HS-27A (cell line): ENCODE results near the gene ALKBH5.
"Not testable (repeated sequence)": the region's sequence is repeated elsewhere in the genome, so short reads cannot be mapped to it uniquely, and the experiment has no call there.

Experiments used
- DNase-seq: peaks from one replicate; pipeline ENCODE4 v3.0.0-alpha.2; 2012; ENCODE audit warnings: low read depth, missing footprints

The ALKBH5 gene

DNA sequence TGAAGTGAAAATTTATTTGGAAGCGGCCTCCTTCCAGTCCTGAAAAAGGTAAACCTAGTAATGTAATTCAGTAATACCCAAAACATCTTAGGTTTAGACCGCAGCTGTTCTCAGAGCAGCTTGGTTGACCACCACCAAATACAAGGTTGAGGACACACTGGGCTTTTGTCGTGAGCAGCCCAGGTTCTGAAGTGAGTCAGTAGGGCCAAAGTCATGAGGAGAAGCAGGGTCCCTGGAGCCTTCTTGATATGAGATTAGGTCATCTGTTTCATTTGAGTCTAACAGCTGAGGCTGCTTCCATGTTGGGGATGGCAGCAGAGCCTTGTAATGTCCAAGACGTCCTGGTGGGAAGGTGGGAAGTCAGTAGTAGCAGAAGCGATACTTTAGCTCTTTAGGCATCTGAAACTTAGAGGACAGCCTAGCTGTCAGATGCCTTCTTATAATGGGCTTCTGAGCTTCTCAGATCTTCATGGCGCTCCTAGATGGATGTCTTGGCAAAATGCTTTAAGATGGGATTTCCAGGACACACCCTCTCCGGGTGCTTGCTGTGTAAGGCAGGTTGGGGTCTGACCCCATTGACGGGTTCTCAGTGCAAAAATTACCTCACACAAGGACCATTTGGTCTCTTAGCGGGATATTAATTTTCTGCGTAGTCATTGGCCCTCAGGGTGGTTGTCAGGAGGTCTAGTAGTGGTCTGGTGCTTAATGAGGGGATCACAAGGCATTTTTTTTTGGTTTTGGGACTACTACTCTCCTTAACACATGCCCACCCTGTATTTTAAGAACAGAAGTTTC is 2.4 kb downstream of the ALKBH5 start:
- DNase-seq, result no peak

DNA sequence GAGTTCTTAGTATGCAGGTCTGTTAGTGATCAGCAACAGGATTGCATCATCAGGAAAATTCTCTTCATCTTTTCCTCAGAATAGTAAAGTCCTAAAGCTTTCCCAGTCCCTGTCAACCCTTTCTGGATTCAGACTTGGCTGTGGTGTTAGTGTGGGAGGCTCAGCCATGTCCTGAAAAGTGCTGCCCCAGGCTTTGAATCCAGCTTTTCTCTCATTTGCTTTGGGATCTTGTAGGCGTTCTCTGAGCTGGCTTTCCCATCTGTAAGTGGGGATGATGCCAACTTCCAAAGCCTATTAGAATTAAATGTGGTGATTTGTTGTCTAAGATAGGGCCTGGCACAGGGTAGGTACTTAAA is 3.0 kb downstream of the ALKBH5 start:
- no peak for DNase-seq

DNA sequence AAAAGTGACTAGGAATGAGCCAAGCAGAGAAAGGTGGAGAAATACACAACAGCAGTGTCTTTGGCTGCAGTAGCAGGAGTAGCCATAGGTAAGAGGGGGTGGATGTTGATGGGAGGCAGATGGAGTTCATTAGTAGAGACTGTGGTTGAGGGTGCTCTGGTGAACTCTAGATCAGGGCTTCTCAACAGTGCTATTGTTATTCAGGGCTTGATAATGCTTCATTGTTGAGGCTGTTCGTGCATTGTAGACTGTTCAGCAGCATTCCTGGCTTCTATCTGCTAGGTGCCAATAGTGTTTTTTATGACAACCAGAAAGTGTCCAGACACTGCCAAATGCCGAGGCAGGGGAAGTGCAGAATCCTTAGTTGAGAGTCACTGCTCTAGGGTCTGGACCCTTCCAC is 3.6 kb downstream of the ALKBH5 start:
- DNase-seq, result no peak

DNA sequence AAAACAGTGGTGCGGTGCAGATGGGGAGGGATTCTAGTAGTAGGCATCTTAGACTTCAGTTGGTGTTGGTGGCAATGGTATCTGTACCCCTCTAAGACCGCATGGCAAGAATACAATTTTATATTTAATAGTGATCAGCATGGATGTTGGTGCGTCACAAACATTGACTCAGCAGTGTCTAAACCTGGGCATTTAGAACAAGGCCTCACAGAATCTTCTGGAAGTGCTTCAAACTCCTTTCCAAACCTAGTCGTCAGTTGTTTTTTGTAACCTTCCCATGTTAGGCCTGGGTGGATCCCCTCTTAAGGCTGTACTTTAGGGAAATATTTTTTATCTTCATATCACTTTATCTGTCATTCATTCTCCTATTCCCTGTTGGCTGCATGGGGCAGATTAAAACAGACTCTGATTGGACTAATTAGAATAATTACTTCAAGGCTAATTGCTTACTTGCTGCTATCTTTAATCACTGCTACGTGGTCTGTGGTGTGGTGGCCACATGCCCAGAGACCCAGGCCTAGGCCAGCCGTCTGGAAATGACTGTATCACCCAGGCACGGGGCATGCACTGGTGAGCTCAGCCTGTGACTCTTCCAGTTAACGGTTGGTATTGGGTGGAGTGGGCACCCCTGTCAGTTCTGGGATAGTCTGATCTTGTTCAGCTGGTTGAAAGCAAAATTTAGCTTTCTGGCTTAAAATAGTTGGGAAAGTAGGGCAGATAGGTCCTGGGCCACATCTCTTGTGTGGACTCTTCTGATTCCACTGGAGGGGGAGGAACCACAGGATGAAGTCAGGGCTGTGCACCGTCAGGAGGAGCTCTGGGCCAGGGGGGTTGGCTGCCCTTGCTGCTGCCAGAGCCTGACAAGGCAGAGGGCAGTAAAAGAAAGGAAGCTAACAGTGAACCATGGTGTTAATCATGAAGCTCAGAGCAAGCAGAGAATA is 4.5 kb downstream of the ALKBH5 start:
- DNase-seq, result no peak

DNA sequence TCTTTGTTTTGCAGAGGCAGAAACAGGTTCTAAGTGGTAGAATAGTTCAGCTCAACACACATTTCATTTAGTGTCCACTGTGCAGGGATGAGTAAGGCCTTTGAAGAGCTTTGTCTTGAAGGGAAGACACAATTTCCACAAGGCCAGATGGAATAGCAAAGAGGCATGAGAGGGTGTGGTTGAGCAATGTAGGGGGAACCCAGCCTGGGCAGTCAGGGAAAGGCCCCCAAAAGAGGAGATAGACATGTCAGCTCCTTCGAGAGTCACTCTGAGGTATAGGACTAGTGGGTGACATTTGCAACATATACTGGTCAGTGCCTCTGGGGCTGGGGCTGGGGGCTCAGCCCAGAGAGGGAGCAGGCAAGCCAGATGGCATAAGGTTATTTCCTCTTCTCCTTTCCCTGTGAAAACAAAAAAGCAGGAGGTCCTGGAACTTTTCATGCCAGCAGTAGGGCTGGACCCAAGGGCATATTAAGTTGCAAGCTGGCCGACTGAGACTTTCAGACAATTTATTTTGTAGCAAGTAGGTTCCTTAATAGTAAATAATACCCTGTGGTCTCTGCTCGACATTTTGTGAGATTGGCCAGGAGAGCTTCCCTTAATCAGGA is 7.1 kb downstream of the ALKBH5 start:
- no peak for DNase-seq

DNA sequence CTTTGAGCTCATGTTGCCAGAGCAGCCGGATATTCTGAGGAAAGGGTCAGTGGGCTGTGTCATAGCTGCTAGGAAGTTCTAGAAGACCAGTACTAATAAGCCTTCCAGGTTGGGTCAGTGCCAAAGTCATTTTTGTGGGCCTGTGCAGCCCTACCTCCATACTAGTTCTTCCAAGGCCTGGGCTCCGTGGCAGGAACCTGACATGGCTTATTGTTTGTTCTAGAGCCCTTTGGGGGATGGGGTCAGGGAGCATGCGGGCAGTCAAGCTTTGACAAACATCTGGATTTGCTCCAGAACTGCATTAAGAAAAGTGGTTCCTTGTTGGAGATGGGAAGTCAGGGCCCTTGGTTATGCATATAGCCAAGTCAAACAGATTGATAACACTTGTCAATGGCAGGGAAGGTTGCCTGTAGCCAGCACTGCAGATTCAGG is 7.6 kb downstream of the ALKBH5 start:
- no peak for DNase-seq

DNA sequence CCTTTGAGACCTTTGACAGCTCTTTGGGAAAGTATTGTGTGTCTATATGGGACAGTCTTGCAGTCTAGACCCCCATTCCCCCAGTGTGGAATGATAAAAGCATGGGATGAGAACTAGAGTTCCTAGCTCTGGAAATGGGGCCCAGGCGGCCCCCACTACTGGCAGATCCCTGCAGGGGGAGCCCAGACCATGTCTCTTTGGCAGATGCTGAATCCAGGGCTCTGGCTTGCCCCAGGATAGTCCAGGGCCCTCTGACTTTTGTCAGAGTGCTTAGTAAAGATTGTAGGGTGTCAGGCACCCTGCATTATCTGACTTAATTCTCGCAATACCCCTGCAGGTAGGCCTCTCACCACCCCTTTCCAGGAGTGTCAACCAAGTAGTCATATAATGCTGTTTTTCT is 8.3 kb downstream of the ALKBH5 start:
- no peak for DNase-seq

DNA sequence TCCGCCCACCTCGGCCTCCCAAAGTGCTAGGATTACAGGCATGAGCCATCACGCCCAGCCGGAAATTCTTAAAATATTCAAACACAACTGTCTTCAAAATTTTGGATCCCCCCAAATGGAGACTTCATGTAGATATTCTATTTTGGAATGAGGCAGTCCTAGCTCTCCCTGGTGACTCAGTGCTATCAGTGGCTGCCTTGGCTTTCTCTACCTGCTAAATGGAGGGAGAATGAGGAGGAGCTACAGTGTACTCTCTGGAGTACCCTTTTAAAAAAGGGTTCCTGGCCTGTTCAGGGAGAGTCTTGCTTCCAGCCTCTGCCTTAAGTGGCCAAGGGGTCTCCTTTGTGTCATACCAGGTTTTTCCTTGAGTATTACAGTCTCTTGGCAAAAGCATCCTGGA is 10.8 kb downstream of the ALKBH5 start:
- DNase-seq, result no peak

DNA sequence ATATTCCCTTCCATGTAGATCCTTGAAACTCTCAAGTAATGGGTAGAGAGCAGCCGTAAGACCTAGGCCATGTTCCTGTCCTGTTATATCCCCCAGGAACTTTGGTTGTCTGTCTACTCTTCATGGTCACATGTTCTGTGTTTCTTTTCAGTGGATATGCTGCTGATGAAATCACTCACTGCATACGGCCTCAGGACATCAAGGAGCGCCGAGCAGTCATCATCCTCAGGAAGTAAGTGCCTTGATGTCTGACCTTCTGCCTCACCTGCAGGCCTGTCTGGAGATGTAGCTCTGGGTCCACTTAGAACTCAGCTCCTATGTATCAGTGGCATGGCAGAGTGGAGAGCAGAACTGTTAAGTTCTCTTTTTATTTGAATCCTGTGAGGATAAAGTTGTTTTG is 11.2 kb downstream of the ALKBH5 start:
- DNase-seq, result no peak

DNA sequence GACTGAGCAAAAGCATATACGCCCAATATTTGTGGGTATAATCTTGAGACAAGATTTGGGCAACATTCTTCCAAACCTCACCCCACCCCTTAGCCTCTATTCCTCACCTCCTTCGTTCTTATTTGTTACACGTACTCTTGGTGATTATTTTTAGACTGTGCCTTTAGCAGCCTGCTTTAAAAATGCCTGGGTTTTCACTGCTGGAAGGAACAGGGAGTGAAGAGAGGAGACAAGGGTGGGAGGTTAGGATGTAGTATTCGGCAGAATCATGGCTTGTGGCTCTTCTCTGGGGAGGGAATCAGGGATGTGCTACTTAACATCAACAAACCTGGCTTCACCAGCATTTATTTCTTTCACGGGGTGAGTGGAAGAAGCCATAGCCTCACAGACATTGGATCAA is 11.6 kb downstream of the ALKBH5 start:
- DNase-seq, result no peak

DNA sequence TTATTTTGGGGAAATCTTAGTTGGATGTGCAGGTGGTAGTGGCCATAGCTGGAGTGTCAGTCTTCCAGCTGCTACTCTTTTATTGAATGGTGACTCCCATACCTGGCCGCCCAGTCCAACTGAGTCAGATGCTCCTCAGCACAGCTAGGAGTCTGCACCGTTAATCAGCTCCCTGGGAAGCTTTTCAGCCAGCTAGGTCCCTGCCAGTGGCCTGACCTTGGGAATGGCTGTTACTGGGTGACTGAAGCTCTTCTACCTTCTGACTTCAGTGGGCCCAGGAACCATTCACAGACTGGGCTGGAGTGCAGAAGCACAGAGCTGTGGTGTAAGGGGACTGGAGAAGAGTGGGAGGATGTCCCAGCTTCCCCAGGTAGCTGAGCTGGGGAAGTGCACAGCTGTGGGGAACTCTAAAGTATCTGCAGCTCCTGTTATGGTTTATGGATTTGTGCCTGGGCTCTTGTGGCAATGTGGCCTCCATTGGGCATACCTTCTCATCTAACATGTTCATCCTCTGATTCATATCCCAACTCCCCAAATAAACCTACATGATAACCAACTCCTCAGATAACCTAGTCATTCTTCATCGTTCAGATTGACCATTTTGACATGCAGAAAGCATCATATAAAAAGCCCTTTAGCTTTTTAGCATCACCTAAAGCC is 14.0 kb downstream of the ALKBH5 start:
- no peak for DNase-seq

DNA sequence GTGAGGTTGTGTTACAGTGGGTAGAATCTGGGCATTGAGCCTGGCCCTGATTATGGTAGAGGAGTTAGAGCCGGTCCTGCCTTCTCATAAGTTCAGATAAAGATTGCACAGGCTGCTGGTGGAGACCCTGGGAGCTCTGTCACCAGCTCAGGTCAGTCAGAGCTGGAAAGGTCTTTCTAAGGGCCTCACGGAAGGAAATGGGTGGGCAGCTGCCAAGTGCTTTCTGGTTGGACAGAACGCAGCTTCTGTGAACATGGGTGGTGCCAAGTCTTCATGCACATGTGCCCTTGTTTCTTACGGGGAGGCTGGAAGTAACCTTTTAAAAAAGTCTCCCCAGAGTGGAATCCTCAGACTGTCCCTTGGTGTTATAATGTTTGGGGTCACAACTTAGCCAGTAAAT is 14.9 kb downstream of the ALKBH5 start:
- no peak for DNase-seq

DNA sequence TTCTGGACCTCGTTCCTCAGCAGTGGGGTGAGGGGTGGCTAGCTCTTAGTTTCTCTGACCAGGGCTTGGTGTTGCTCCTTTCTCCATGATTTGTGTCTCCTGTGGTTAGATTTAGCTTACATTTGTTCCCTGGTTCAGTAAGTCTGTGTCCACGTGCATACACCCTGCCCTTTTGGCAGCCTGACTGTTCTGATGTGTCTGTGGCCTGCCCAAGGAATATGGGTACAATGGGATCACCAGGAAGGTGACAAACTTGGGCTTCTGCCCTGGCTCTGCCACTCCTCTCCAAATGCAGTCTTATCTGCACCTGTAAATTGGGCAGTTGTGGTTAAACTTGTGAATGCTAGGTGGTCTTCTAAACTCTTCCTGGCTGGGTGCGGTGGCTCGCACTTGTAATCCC is 17.5 kb downstream of the ALKBH5 start:
- DNase-seq, result no peak

DNA sequence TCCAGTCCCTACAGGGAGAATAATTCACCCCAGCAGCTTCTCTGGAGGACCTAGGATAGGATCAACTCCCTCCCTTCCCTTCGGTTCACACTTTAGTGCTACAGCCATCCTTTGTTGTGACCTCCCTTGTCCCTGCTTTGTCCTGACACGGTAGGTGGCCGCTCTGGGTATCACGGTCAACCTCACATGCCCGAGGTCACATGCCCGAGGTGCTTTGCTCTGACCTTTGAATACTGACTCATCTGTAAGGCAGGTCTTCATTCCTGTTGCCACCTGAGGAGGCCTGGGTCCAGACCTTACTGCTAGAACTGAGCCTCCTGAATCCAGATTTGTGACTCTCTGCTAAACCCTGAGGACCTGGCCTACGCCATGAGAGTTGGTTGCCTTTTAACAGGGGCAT is 19.7 kb downstream of the ALKBH5 start:
- no peak for DNase-seq

DNA sequence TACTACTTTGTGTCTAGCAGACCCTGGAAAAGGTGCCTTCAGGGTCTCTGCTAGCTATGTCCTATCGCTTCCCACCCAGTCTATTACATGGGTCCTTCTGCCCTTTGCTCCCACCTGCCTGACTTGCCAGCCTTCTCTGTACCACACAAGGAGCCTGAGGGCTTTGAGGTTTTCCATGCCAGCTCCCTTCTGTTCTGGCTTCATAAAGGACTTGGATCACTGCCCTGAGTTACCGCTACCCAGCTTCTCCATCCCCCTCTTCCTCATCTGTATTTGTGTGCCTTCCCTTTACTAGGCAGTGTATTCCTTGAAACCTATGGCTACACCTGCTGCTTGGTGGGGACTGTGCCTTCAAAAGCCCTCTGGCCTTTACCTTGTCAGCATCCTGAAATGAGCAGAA is 22.2 kb downstream of the ALKBH5 start:
- no peak for DNase-seq

DNA sequence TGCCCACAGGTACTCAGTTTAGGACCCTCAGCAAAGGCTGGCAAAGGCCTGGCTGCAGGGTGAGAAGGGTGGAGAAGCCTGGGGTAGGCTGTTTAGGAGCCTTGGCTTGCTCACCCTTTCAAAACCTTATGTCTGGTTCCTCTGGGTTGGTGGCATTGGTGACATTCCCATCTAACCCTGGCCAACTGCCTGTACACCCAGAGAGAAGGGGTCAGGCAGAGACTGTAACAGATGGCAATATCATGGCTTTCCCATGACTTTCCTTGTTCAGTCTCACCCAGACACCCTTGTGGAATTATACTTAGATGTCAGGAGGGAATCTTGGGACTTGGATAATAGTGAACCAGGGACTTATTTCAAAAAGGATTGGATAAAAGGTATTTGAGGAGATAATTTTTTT is 23.3 kb downstream of the ALKBH5 start:
- DNase-seq, result no peak

DNA sequence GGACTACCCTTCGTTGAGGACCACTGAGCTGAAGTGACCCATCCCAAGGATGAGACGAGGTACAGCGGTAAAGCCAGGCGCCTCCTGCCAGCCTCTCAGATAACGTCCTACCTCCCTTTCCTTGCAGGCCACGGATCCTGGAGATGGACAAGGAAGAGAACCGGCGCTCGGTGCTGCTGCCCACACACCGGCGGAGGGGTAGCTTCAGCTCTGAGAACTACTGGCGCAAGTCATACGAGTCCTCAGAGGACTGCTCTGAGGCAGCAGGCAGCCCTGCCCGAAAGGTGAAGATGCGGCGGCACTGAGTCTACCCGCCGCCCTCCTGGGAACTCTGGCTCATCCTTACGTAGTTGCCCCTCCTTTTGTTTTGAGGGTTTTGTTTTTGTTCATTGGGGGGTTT is 24.5 kb downstream of the ALKBH5 start:
- DNase-seq, result no peak

DNA sequence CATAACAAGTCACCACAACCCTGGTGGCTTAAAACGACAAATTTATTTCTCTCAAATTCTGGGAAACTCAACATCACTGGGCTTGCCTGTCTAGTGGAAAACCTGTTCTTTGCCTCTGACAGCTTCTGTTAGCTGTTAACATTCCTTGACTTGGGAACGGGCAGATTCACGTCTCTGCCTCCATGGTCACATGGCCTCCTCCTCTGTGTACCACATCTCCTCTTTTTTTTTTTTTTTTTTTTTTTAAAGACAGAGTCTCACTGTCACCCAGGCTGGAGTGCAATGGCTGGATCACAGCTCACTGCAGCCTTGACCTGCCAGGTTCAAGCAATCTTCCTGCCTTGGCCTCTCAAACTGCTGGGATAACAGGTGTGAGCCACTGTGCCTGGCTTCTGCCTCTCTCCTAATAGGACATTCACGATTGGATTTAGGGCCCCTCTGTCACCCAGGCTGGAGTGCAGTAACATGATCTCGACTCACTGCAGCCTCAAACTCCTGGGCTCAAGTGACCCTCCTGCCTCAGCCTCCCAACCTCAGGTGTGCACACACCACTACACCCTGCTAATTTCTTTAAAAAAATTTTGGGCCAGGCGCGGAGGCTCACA is 30.1 kb downstream of the ALKBH5 start:
- DNase-seq, result no peak

DNA sequence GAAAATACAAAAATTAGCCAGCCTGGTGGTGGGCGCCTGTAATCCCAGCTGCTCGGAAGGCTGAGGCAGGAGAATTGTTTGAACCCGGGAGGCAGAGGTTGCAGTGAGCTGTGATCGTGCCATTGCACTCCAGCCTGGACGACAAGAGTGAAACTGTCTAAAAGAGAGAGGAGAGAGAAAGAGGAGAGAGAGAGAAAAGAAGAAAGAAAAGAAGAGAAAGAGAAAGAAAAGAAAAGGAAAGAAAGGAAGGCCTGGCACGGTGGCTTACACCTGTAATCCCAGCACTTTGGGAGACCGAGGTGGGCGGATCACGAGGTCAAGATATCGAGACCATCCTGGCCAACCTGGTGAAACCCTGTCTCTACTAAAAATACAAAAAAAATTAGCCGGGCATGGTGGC is 33.3 kb downstream of the ALKBH5 start:
- not testable (repeated sequence) for DNase-seq

DNA sequence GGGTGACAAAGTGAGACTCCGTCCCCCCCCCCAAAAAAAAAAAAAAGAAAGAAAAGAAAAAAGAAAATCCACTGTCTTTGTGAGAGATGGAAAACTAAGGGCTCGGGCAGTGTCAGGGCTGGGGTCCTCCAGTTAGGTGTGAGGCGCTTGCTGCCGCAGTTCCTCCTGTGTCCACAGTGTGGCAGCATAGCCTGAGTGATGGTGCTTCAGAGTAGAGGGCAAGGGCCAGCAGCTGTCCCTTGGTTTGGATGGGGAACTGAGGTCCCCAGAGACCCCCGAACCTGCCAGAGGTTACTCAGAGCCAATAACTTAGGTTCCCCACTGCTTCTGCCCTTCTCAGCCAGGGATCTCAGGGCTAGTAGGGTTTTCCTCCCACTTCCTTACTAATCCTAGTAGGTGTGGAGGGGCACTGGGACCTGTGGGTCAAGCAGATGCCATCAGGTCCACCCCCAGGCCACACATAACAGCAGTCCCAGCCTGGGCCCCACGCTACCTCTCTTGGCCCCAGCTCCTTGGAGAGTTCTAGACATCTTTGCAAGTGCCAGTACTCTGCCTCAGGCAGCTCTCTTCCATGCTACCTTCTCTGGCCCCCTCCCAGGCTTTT is 33.9 kb downstream of the ALKBH5 start:
- DNase-seq, result peak; percentile 49

DNA sequence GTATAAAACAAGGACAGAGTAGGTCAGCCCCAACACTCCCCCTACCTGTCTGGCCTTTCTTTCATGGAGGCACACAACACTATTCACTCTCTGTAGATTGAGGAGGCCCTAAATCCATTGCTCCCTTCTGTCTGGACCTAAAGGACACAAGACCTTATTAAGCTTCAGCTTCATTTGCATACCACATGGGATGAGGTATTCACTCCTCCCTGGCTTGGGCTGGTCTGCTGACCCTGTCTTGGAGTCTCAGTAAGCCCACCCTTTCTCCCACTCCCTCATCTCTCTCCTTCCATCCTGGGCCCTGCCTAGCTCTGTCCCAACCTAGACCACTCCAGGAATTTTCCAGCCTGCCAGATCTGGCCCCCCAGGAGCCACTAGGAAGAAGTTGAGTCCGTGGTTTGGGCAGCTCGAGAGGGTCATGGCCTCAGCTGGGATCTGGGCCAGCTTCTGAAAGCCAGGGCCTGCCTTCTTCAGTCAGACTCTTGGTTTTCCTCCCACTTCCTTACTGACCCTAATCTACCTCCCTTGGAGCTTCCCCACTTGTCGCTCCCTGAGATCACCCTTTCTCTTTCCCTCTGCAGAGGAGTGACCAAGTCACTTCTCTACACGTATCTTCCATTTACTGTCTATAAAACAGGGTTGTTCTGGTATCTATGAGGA is 35.3 kb downstream of the ALKBH5 start:
- no peak for DNase-seq
